ENCODE measurements around the gene ASIC3.
"Not testable (repeated sequence)": the region's sequence is repeated elsewhere in the genome, so short reads cannot be mapped to it uniquely, and the experiment has no call there.

The ASIC3 gene

DNA sequence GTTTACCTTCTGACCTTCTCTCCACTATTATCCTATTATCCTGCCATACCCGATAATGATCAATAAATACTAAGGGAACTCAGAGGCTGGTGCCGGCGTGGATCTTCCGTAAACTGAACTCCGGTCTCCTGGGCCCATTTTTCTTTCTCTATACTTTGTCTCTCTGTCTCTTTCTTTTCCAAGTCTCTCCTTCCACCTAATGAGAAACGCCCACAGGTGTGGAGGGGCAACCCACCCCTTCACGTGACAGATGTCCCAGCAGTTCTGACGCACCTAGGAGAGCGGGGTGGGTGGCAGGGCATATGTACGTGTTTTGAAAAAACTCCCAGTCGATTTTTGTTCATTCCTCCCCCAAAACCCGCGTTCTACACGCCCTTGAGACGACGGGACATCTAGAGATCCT lies 20.6 kb upstream of the ASIC3 start:
- not testable (repeated sequence) for DNase-seq; H3K9me3 ChIP-seq (replicated peaks; ENCODE audit: insufficient read depth, low read length); H3F3A ChIP-seq (ENCODE audit: insufficient read depth, low read length); H3K9me2 ChIP-seq (replicated peaks; ENCODE audit: insufficient read depth, low read length); H3K27me3 ChIP-seq (replicated peaks; ENCODE audit: insufficient read depth, low read length); H4K20me1 ChIP-seq (ENCODE audit: insufficient read depth, low read length); H3K36me3 ChIP-seq (replicated peaks; ENCODE audit: insufficient read depth, low read length)
- Histone ChIP-seq H3K4me3 (ENCODE audit: low read length) (peak overlapping the region; percentile 64), H3K27ac (ENCODE audit: low read length) (peak overlapping the region; percentile 51; the same call in 1 of the 2 replicates), H3K4me2 (ENCODE audit: low read depth, low read length) (peak overlapping the region; percentile 72), H3K79me2 (ENCODE audit: low read length) (peaks cover 16% of the 10 kb centered on the region), H3K9ac (ENCODE audit: low read length) (peak overlapping the region; percentile 72), H3K4me1 (ENCODE audit: low read length) (peaks cover 13% of the 10 kb centered on the region), H2AFZ (ENCODE audit: low read length) (peak overlapping the region; percentile 54)

DNA sequence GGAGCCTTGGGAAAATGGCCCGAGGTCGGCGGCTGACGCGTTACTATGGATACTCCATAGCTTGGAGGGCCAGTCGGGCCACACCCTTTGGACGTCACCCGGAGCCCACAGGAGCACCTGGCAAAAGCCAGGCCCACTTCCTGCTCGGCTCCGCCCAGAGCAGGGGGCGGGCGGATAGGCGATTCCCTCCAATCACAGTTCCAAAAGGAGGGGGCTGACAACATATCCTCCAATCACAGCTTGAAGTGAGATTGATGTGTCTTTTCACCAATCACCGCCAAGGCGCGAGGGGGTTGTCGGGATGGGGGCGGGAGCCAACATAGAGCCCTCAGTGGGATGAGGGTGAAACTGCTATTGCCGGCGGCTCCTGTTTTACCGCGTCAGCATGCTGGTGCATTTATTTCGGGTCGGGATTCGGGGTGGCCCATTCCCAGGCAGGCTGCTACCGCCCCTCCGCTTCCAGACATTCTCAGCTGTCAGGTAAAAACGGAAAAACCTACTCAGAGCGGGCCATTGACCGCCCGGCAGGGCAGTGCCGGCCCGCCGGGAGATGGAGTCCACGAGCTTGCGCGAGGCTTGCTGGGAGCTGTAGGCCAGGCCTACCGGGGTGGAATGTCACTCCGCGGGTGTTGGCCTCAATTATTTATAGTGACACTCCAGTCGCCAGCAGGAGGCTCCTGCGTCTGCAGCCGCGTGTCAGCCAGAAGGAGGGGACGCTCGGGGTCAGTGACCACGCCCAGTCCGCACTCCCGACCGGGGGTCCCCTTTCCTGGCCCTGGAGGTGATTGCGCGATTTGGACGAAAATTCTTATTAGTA lies 20.0 kb upstream of the ASIC3 start, which contains the start of gene ABCB8:
Gene ABCB8 (plus strand): TSS at position 320 of the 817 bp plus-strand sequence. CDS start 66 bp downstream, at position 386.
- Histone ChIP-seq H2AFZ (ENCODE audit: low read length) (peak within 1 kb of the TSS; percentile 61), H3F3A (ENCODE audit: insufficient read depth, low read length) (no peaks in the 10 kb centered on the region), H3K4me2 (ENCODE audit: low read depth, low read length) (peak within 1 kb of the TSS; percentile 72), H3K9me2 (replicated peaks; ENCODE audit: insufficient read depth, low read length) (no peaks in the 10 kb centered on the region), H3K36me3 (replicated peaks; ENCODE audit: insufficient read depth, low read length) (no peaks in the 10 kb centered on the region), H3K9me3 (replicated peaks; ENCODE audit: insufficient read depth, low read length) (no peaks in the 10 kb centered on the region), H3K27me3 (replicated peaks; ENCODE audit: insufficient read depth, low read length) (no peaks in the 10 kb centered on the region), H3K79me2 (ENCODE audit: low read length) (peaks cover 21% of the 10 kb centered on the region), H3K4me1 (ENCODE audit: low read length) (peaks cover 13% of the 10 kb centered on the region), H3K9ac (ENCODE audit: low read length) (peak within 1 kb of the TSS; percentile 80), H3K4me3 (ENCODE audit: low read length) (peak within 1 kb of the TSS; percentile 73), H4K20me1 (ENCODE audit: insufficient read depth, low read length) (no peaks in the 10 kb centered on the region), H3K27ac (ENCODE audit: low read length) (peak within 1 kb of the TSS; percentile 77; the same call in 1 of the 2 replicates)
- TF ChIP-seq EZH2phosphoT487 (IDR thresholded peaks at IDR 0.05; ENCODE audit: low read length) = no peak
- TF ChIP-seq, protein P1, sequence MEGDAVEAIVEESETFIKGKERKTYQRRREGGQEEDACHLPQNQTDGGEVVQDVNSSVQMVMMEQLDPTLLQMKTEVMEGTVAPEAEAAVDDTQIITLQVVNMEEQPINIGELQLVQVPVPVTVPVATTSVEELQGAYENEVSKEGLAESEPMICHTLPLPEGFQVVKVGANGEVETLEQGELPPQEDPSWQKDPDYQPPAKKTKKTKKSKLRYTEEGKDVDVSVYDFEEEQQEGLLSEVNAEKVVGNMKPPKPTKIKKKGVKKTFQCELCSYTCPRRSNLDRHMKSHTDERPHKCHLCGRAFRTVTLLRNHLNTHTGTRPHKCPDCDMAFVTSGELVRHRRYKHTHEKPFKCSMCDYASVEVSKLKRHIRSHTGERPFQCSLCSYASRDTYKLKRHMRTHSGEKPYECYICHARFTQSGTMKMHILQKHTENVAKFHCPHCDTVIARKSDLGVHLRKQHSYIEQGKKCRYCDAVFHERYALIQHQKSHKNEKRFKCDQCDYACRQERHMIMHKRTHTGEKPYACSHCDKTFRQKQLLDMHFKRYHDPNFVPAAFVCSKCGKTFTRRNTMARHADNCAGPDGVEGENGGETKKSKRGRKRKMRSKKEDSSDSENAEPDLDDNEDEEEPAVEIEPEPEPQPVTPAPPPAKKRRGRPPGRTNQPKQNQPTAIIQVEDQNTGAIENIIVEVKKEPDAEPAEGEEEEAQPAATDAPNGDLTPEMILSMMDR (IDR thresholded peaks at IDR 0.05; ENCODE audit: low read length) = peak; percentile 66
- no peak for TF ChIP-seq EZH2 (optimal IDR thresholded peaks at IDR 0.05; ENCODE audit: low read depth, low read length)
- DNase-seq = peak; percentile 100

DNA sequence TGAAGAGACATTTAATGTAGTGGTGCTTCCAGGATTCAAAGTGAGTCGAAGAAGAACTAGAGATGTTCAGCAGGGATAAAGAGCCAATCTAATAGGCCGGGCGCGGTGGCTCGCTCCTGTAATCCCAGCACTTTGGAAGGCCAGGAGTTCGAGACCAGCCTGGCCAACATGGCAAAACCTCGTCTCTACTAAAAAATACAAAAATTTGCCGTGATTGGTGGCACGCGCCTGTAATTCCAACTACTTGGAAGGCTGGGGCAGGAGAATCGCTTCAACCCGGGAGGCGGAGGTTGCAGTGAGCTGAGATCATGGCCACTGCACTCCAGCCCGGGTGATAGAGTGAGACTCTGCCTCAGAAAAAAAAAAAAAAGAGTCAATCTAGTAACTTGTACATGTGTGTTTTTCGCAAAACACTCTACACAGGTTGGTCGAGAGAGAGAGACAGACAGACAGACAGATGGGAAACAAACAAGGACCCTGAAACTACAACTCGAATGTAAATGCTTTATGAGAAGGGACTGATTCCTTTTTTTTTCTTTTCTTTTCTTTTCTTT lies 19.3 kb upstream of the ASIC3 start:
- Histone ChIP-seq H3K27ac (ENCODE audit: low read length) (peak overlapping the region; percentile 77; the same call in 1 of the 2 replicates), H4K20me1 (ENCODE audit: insufficient read depth, low read length) (no peaks in the 10 kb centered on the region), H3K36me3 (replicated peaks; ENCODE audit: insufficient read depth, low read length) (no peaks in the 10 kb centered on the region), H3K79me2 (ENCODE audit: low read length) (peaks cover 21% of the 10 kb centered on the region), H2AFZ (ENCODE audit: low read length) (peak overlapping the region; percentile 61), H3K4me1 (ENCODE audit: low read length) (peaks cover 13% of the 10 kb centered on the region), H3F3A (ENCODE audit: insufficient read depth, low read length) (no peaks in the 10 kb centered on the region), H3K9ac (ENCODE audit: low read length) (peak overlapping the region; percentile 80), H3K27me3 (replicated peaks; ENCODE audit: insufficient read depth, low read length) (no peaks in the 10 kb centered on the region), H3K9me3 (replicated peaks; ENCODE audit: insufficient read depth, low read length) (no peaks in the 10 kb centered on the region), H3K4me3 (ENCODE audit: low read length) (peak overlapping the region; percentile 73), H3K4me2 (ENCODE audit: low read depth, low read length) (peak overlapping the region; percentile 70), H3K9me2 (replicated peaks; ENCODE audit: insufficient read depth, low read length) (no peaks in the 10 kb centered on the region)
- no peak for DNase-seq
- TF ChIP-seq EZH2phosphoT487 (IDR thresholded peaks at IDR 0.05; ENCODE audit: low read length) (no peak), EZH2 (optimal IDR thresholded peaks at IDR 0.05; ENCODE audit: low read depth, low read length) (no peak)
- TF ChIP-seq, protein P1 (IDR thresholded peaks at IDR 0.05; ENCODE audit: low read length) = no peak

All from MM.1S (cell line).